CD14-positive monocyte (primary cell): ENCODE data around the gene RGS7. TPM values are rescaled to one million over a fixed set of nuclear protein-coding genes. Genes with fewer than 3 reads are reported as not detected.

ENCODE experiments used
- DNase-seq, 3 donors: peaks; one replicate each; pipeline ENCODE4 v3.0.0-alpha.2; 2011 to 2022
- H2AFZ ChIP-seq: 2 replicates; pipeline ENCODE4 v1.6.0; 2012; ENCODE audit warnings: mild to moderate bottlenecking, low read depth, low read length, inconsistent platforms; ENCODE audit not compliant: insufficient read depth, poor library complexity, severe bottlenecking
- H3K27ac ChIP-seq, 2 donors: 1 replicate in 1 of 2; 2 replicates in 1 of 2; pipeline ENCODE4 v1.5.1; 2012 to 2013; ENCODE audit warnings: low read length in 2 of 2, control low read depth in 1 of 2, inconsistent platforms in 1 of 2, low read depth in 1 of 2, mild to moderate bottlenecking in 1 of 2
- H3K27me3 ChIP-seq, 2 donors: one replicate each; pipeline versions ENCODE4 v1.6.0 to v1.6.1; 2011 to 2013; ENCODE audit warnings: low read length in 2 of 2; ENCODE audit not compliant: control insufficient read depth in 2 of 2, insufficient read depth in 2 of 2
- H3K36me3 ChIP-seq, 2 donors: replicated peaks in 1 of 2; 1 replicate in 1 of 2; 2 replicates in 1 of 2; pipeline versions ENCODE4 v1.5.1 to v1.6.1; 2012 to 2013; ENCODE audit warnings: low read length in 2 of 2, control low read depth in 1 of 2, inconsistent platforms in 1 of 2, mild to moderate bottlenecking in 1 of 2; ENCODE audit not compliant: insufficient read depth in 2 of 2, control insufficient read depth in 1 of 2
- H3K4me1 ChIP-seq, 2 donors: 1 replicate in 1 of 2; 2 replicates in 1 of 2; pipeline versions ENCODE4 v1.5.1 to v1.6.1; 2012 to 2013; ENCODE audit warnings: low read length in 2 of 2, control low read depth in 1 of 2, inconsistent platforms in 1 of 2, mild to moderate bottlenecking in 1 of 2, moderate library complexity in 1 of 2; ENCODE audit not compliant: insufficient read depth in 2 of 2, control insufficient read depth in 1 of 2
- H3K4me2 ChIP-seq: replicated peaks from 2 replicates; pipeline ENCODE3; 2012; ENCODE audit warnings: low read length, moderate library complexity, mild to moderate bottlenecking; ENCODE audit not compliant: poor library complexity, severe bottlenecking; ENCODE audit errors: extremely low read depth
- H3K4me3 ChIP-seq, 3 experiments: fragments of 200-600 bp in 1 of 3; sonication (generic) in 1 of 3; replicated peaks in 1 of 3; 1 replicate in 2 of 3; 2 replicates in 1 of 3; pipeline ENCODE4 v1.5.1; 2011 to 2013; ENCODE audit warnings: low read length in 3 of 3, mild to moderate bottlenecking in 3 of 3, control low read depth in 2 of 3, low read depth in 2 of 3, inconsistent platforms in 1 of 3, moderate library complexity in 1 of 3
- H3K79me2 ChIP-seq: 2 replicates; pipeline ENCODE4 v1.6.0; 2012; ENCODE audit warnings: mild to moderate bottlenecking, control low read depth, inconsistent platforms, low read length, moderate library complexity; ENCODE audit not compliant: insufficient read depth
- H3K9ac ChIP-seq: 2 replicates; pipeline ENCODE4 v1.6.0; 2017; ENCODE audit warnings: low read length, mild to moderate bottlenecking; ENCODE audit not compliant: insufficient read depth, poor library complexity, severe bottlenecking
- H3K9me3 ChIP-seq, 2 donors: replicated peaks in 1 of 2; 1 replicate in 1 of 2; 2 replicates in 1 of 2; pipeline versions ENCODE4 v1.5.1 to v1.6.1; 2012 to 2013; ENCODE audit warnings: low read length in 2 of 2, control low read depth in 1 of 2; ENCODE audit not compliant: control insufficient read depth in 1 of 2, insufficient read depth in 1 of 2
- H4K20me1 ChIP-seq: 2 replicates; pipeline ENCODE4 v1.6.0; 2012; ENCODE audit warnings: mild to moderate bottlenecking, low read length, control low read depth, moderate library complexity; ENCODE audit not compliant: insufficient read depth
- H3K27ac Mint-ChIP-seq, 7 donors: one replicate each; pipeline ENCODE4 v1.8.0; 2020; ENCODE audit warnings: mild to moderate bottlenecking in 7 of 7, mixed read lengths in 7 of 7, moderate library complexity in 6 of 7, inconsistent platforms in 2 of 7
- H3K27me3 Mint-ChIP-seq, 3 donors: one replicate each; pipeline ENCODE4 v1.8.0; 2021 to 2022; ENCODE audit warnings: low read depth in 3 of 3, mild to moderate bottlenecking in 3 of 3, mixed read lengths in 3 of 3, moderate library complexity in 3 of 3, inconsistent platforms in 1 of 3
- H3K36me3 Mint-ChIP-seq, 2 donors: one replicate each; pipeline ENCODE4 v1.8.0; 2020; ENCODE audit warnings: mixed read lengths in 2 of 2, inconsistent platforms in 1 of 2, mild to moderate bottlenecking in 1 of 2
- H3K4me1 Mint-ChIP-seq: one replicate; pipeline ENCODE4 v1.8.0; 2020; ENCODE audit warnings: mild to moderate bottlenecking, mixed read lengths
- H3K4me3 Mint-ChIP-seq, 2 donors: one replicate each; pipeline ENCODE4 v1.8.0; 2020; ENCODE audit warnings: mild to moderate bottlenecking in 2 of 2, mixed read lengths in 2 of 2, moderate library complexity in 1 of 2
- H3K9me3 Mint-ChIP-seq, 7 donors: one replicate each; pipeline ENCODE4 v1.8.0; 2020 to 2022; ENCODE audit warnings: mixed read lengths in 7 of 7, mild to moderate bottlenecking in 6 of 7, moderate library complexity in 6 of 7, inconsistent platforms in 2 of 7
- CTCF ChIP-seq: fragments of 200-600 bp; IDR thresholded peaks from one replicate; pipeline ENCODE4 v1.8.0; 2022; ENCODE audit warnings: antibody characterized with exemption, mild to moderate bottlenecking
- WGBS: methylation state at CpG from one replicate; pipeline ENCODE4 v1.1.5; 2013; ENCODE audit warnings: missing lambda C conversion rate; ENCODE audit not compliant: insufficient coverage; 5-methylcytosine and 5-hydroxymethylcytosine counted together
- intact Hi-C, 2 donors: fragments of 100-400 bp; cut with micrococcal nuclease; formaldehyde crosslinking; loops; one replicate each; pipeline versions ENCODE4 v1.15.0 to v1.15.1; 2023
- polyA plus RNA-seq, 3 donors: library from polyadenylated mRNA; depleted of rRNA in 1 of 3; unstranded in 2 of 3; stranded (reverse) in 1 of 3; fragments of 300-500 nt in 2 of 3; fragments of >200 nt in 1 of 3; fragmentation: Illumina TruSeq in 2 of 3; gene quantifications; 1 replicate in 2 of 3; 2 replicates in 1 of 3; pipeline ENCODE4 v1.2.3, GENCODE V29; 2012 to 2021

Gene RGS7
- polyA plus RNA-seq, 3 donors = not detected

GRCh38 chr1:241323514-241324195, 33.4 kb downstream of the RGS7 start:
- Histone ChIP-seq H3K79me2 (no peaks in the 10 kb centered on the region), H3K9ac (no peak overlapping the region), H3K4me1 (no peaks in the 10 kb centered on the region), H3K27me3 (no peaks in the 10 kb centered on the region), H3K4me3 (no peak overlapping the region), H3K4me2 (no peak overlapping the region), H3K27ac (no peak overlapping the region), H3K36me3 (no peaks in the 10 kb centered on the region), H3K9me3 (no peaks in the 10 kb centered on the region), H4K20me1 (no peaks in the 10 kb centered on the region), H2AFZ (no peak overlapping the region)
- 0% methylated on average over 1 of the region's 9 CpGs for WGBS
- H3K4me3 Mint-ChIP-seq = no peak overlapping the region
- TF ChIP-seq CTCF = no peak
- no peak for DNase-seq
- no peaks in the 10 kb centered on the region for H3K36me3 Mint-ChIP-seq
- peaks cover 0 to 2% (median 0%) of the 10 kb centered on the region in 3 donors for H3K27me3 Mint-ChIP-seq
- H3K27ac Mint-ChIP-seq = no peak overlapping the region
- no peaks in the 10 kb centered on the region for H3K4me1 Mint-ChIP-seq
- peaks cover 0 to 5% (median 4%) of the 10 kb centered on the region in 7 donors for H3K9me3 Mint-ChIP-seq
- intact Hi-C loops = no loop called here

GRCh38 chr1:241317676-241318075, 39.3 kb downstream of the RGS7 start:
- intact Hi-C loops = no loop called here

More at GRCh38 chr1:241317676-241318075, 39.3 kb downstream of the RGS7 start:
- Histone ChIP-seq H4K20me1 (no peaks in the 10 kb centered on the region), H3K27ac (no peak overlapping the region), H2AFZ (no peak overlapping the region), H3K4me1 (no peaks in the 10 kb centered on the region), H3K9me3 (no peaks in the 10 kb centered on the region), H3K27me3 (no peaks in the 10 kb centered on the region), H3K79me2 (no peaks in the 10 kb centered on the region), H3K9ac (no peak overlapping the region), H3K4me3 (no peak overlapping the region), H3K4me2 (no peak overlapping the region), H3K36me3 (no peaks in the 10 kb centered on the region)
- Mint-ChIP-seq H3K4me1 (no peaks in the 10 kb centered on the region), H3K4me3 (no peak overlapping the region), H3K9me3 (peaks cover 0 to 5% (median 0%) of the 10 kb centered on the region in 7 donors), H3K27ac (no peak overlapping the region), H3K27me3 (peaks cover 0 to 2% (median 0%) of the 10 kb centered on the region in 3 donors), H3K36me3 (no peaks in the 10 kb centered on the region)
- 100% methylated on average over 1 of the region's 2 CpGs for WGBS
- no peak for DNase-seq
- no peak for TF ChIP-seq CTCF
